Neural cell (in vitro differentiated cells): ENCODE measurements around the gene HIKESHI.

Experiments
- EP300 ChIP-seq: fragments of 450-650 bp; conservative IDR thresholded peaks from 2 replicates; pipeline ENCODE4 v1.6.1; 2014; ENCODE audit warnings: antibody characterized with exemption, mild to moderate bottlenecking, moderate library complexity; ENCODE audit not compliant: poor library complexity, severe bottlenecking
- EZH2 ChIP-seq: fragments of 200-600, 300-800 bp; shearing (Covaris generic), sonication (generic); IDR thresholded peaks from 2 replicates; pipeline ENCODE4 v1.6.1; 2014; ENCODE audit warnings: antibody characterized with exemption, low read length, borderline replicate concordance, mild to moderate bottlenecking; ENCODE audit not compliant: insufficient read depth, poor library complexity, severe bottlenecking
- POLR2AphosphoS5 ChIP-seq: IDR thresholded peaks from 2 replicates; pipeline ENCODE4 v1.6.1; 2012
- RAD21 ChIP-seq: fragments of 450-650 bp; conservative IDR thresholded peaks from 2 replicates; pipeline ENCODE4 v1.6.1; 2014; ENCODE audit warnings: antibody characterized with exemption, mild to moderate bottlenecking, moderate library complexity
- SMC3 ChIP-seq: fragments of 450-650 bp; conservative IDR thresholded peaks from 2 replicates; pipeline ENCODE4 v1.6.1; 2014; ENCODE audit warnings: antibody characterized with exemption, mild to moderate bottlenecking, moderate library complexity; ENCODE audit not compliant: poor library complexity
- TAF1 ChIP-seq: IDR thresholded peaks from 2 replicates; pipeline ENCODE4 v1.6.1; 2012; ENCODE audit warnings: low read depth
- TF ChIP-seq, protein P1 (sequence below): IDR thresholded peaks from 2 replicates; pipeline ENCODE4 v1.6.1; 2012; ENCODE audit warnings: borderline replicate concordance
- TF ChIP-seq, protein P2 (sequence below): fragments of 450-650 bp; IDR thresholded peaks from 2 replicates; pipeline ENCODE4 v1.5.1; 2014; ENCODE audit warnings: antibody characterized with exemption, mild to moderate bottlenecking, moderate library complexity; ENCODE audit not compliant: poor library complexity, severe bottlenecking

DNA sequence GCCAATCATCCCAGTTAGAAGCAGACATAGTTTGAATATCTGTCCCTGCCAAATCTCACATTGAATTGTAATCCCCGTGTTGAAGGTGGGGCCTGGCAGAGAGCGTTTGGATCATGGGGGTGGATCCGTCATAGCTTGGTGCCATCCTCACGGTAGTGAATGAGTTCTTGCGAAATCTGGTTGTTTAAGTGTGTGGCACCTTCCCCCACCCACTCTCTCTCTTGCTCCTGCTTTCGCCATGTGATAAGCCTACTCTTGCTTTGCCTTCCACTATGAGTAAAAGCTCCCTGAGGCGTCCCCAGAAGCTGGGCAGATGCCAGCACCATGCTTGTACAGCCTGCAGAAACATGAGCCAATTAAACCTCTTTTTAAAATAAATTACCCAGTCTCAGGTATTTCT, 67.6 kb downstream of the HIKESHI start:
- TF ChIP-seq, protein P1, sequence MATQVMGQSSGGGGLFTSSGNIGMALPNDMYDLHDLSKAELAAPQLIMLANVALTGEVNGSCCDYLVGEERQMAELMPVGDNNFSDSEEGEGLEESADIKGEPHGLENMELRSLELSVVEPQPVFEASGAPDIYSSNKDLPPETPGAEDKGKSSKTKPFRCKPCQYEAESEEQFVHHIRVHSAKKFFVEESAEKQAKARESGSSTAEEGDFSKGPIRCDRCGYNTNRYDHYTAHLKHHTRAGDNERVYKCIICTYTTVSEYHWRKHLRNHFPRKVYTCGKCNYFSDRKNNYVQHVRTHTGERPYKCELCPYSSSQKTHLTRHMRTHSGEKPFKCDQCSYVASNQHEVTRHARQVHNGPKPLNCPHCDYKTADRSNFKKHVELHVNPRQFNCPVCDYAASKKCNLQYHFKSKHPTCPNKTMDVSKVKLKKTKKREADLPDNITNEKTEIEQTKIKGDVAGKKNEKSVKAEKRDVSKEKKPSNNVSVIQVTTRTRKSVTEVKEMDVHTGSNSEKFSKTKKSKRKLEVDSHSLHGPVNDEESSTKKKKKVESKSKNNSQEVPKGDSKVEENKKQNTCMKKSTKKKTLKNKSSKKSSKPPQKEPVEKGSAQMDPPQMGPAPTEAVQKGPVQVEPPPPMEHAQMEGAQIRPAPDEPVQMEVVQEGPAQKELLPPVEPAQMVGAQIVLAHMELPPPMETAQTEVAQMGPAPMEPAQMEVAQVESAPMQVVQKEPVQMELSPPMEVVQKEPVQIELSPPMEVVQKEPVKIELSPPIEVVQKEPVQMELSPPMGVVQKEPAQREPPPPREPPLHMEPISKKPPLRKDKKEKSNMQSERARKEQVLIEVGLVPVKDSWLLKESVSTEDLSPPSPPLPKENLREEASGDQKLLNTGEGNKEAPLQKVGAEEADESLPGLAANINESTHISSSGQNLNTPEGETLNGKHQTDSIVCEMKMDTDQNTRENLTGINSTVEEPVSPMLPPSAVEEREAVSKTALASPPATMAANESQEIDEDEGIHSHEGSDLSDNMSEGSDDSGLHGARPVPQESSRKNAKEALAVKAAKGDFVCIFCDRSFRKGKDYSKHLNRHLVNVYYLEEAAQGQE: no peak
- TF ChIP-seq RAD21 (no peak), EP300 (no peak), POLR2AphosphoS5 (no peak), SMC3 (no peak), TAF1 (no peak), EZH2 (no peak)
- TF ChIP-seq, protein P2, sequence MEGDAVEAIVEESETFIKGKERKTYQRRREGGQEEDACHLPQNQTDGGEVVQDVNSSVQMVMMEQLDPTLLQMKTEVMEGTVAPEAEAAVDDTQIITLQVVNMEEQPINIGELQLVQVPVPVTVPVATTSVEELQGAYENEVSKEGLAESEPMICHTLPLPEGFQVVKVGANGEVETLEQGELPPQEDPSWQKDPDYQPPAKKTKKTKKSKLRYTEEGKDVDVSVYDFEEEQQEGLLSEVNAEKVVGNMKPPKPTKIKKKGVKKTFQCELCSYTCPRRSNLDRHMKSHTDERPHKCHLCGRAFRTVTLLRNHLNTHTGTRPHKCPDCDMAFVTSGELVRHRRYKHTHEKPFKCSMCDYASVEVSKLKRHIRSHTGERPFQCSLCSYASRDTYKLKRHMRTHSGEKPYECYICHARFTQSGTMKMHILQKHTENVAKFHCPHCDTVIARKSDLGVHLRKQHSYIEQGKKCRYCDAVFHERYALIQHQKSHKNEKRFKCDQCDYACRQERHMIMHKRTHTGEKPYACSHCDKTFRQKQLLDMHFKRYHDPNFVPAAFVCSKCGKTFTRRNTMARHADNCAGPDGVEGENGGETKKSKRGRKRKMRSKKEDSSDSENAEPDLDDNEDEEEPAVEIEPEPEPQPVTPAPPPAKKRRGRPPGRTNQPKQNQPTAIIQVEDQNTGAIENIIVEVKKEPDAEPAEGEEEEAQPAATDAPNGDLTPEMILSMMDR: no peak
